ENCODE data around the gene JUND. TPM values are rescaled to one million over a fixed set of nuclear protein-coding genes. Genes with fewer than 3 reads are reported as not detected.

The JUND gene
- total RNA-seq, 1 donor from 2014 or later = 531 TPM

DNA sequence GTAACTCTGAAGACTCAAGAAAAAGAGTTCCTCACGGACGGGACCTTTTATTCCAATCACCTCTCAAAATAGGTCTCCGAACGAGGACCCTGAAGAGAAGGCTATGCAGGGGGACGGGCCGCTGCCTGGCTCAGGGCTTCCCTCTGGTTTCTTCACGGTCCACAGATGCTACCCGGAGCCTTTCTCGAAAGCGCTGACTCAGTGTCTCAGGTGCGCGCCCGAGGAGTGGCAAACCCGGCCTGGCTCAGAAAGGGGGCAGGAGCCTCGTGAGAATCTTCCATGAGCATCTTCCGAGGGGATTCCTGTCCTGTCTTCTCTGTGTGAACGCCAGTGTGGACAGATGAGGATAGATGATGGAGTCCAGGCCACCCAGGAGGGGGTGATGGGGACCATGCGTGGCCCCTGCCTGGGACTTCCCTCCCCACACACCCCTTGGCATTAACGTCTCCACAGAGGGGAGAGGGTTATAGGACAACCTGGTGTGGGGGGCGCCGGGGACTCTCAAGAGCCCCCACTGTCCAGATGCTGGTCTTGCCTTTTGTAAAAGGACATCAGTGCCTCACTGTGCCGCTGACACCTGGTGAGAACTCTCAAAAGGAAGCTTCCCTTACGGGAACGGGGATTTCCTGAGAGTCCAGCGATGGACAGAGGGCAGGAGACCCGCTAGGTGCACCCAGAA, 24.9 kb upstream of the JUND start:
- Histone ChIP-seq H3K27me3 (no peaks in the 10 kb centered on the region), H3K27ac (peak overlapping the region; percentile 98), H3K9me3 (no peaks in the 10 kb centered on the region), H3K36me3 (peaks cover 0 to 16% of the 10 kb centered on the region in 2 donors), H3K4me3 (no peak overlapping the region), H3K4me1 (peaks cover 51% of the 10 kb centered on the region)
- no peak for TF ChIP-seq POLR2AphosphoS5 (IDR thresholded peaks at IDR 0.05; ENCODE audit: insufficient read depth in 1 of 2, low read depth in 1 of 2)
- intact Hi-C loops (cut with DNase I) = no loop called here
- no peak for DNase-seq (ENCODE audit: extremely low spot score in 2 of 2)

- H3K27me3 ChIP-seq = no peaks in the 10 kb centered on the region
- H3K27ac ChIP-seq = peak overlapping the region; percentile 98
- peaks cover 0 to 8% of the 10 kb centered on the region in 2 donors for H3K36me3 ChIP-seq
- no peaks in the 10 kb centered on the region for H3K9me3 ChIP-seq
- no peak for DNase-seq (ENCODE audit: extremely low spot score in 2 of 2)
- H3K4me1 ChIP-seq = peaks cover 64% of the 10 kb centered on the region
- TF ChIP-seq POLR2AphosphoS5 (IDR thresholded peaks at IDR 0.05; ENCODE audit: insufficient read depth in 1 of 2, low read depth in 1 of 2) = peak; percentile 61 to 95
- TF ChIP-seq, protein P1, sequence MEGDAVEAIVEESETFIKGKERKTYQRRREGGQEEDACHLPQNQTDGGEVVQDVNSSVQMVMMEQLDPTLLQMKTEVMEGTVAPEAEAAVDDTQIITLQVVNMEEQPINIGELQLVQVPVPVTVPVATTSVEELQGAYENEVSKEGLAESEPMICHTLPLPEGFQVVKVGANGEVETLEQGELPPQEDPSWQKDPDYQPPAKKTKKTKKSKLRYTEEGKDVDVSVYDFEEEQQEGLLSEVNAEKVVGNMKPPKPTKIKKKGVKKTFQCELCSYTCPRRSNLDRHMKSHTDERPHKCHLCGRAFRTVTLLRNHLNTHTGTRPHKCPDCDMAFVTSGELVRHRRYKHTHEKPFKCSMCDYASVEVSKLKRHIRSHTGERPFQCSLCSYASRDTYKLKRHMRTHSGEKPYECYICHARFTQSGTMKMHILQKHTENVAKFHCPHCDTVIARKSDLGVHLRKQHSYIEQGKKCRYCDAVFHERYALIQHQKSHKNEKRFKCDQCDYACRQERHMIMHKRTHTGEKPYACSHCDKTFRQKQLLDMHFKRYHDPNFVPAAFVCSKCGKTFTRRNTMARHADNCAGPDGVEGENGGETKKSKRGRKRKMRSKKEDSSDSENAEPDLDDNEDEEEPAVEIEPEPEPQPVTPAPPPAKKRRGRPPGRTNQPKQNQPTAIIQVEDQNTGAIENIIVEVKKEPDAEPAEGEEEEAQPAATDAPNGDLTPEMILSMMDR (IDR thresholded peaks at IDR 0.05) = no peak
- TF ChIP-seq POLR2A (IDR thresholded peaks at IDR 0.05) = peak in 1 of 2 donors; percentile 74
- H3K4me3 ChIP-seq = peak overlapping the region; percentile 41 to 45
- intact Hi-C loops (cut with DNase I) = loop anchor here (2.0 kb wide), 1 partner anchor 24 kb away; the partner anchor contains the start of gene JUND
Measured at GRCh38 chr19:18304458-18305310, 23.3 kb upstream of the JUND start.

GRCh38 chr19:18304208-18304457, 22.7 kb upstream of the JUND start:
- no peak for DNase-seq (ENCODE audit: extremely low spot score in 2 of 2)
- H3K4me3 ChIP-seq = peak overlapping the region; percentile 41 to 45
- peak overlapping the region; percentile 98 for H3K27ac ChIP-seq
- H3K9me3 ChIP-seq = no peaks in the 10 kb centered on the region
- H3K27me3 ChIP-seq = no peaks in the 10 kb centered on the region
- intact Hi-C loops (cut with DNase I) = loop anchor here (2.0 kb wide), 1 partner anchor 23 kb away; the partner anchor contains the start of gene JUND
- peaks cover 0 to 4% of the 10 kb centered on the region in 2 donors for H3K36me3 ChIP-seq
- TF ChIP-seq, protein P1 (IDR thresholded peaks at IDR 0.05) = no peak
- TF ChIP-seq POLR2A (IDR thresholded peaks at IDR 0.05) (no peak), POLR2AphosphoS5 (IDR thresholded peaks at IDR 0.05; ENCODE audit: insufficient read depth in 1 of 2, low read depth in 1 of 2) (no peak)
- peaks cover 64% of the 10 kb centered on the region for H3K4me1 ChIP-seq

- intact Hi-C loops (cut with DNase I) = no loop called here
- Histone ChIP-seq H3K27me3 (no peaks in the 10 kb centered on the region), H3K9me3 (no peaks in the 10 kb centered on the region), H3K27ac (peak overlapping the region; percentile 98), H3K4me3 (no peak overlapping the region), H3K36me3 (no peaks in the 10 kb centered on the region), H3K4me1 (peaks cover 55% of the 10 kb centered on the region)
- TF ChIP-seq, protein P1 (IDR thresholded peaks at IDR 0.05) = no peak
- TF ChIP-seq POLR2A (IDR thresholded peaks at IDR 0.05) (no peak), POLR2AphosphoS5 (IDR thresholded peaks at IDR 0.05; ENCODE audit: insufficient read depth in 1 of 2, low read depth in 1 of 2) (no peak)
- no peak for DNase-seq (ENCODE audit: extremely low spot score in 2 of 2)
Measured at GRCh38 chr19:18301718-18302111, 20.3 kb upstream of the JUND start.

DNA sequence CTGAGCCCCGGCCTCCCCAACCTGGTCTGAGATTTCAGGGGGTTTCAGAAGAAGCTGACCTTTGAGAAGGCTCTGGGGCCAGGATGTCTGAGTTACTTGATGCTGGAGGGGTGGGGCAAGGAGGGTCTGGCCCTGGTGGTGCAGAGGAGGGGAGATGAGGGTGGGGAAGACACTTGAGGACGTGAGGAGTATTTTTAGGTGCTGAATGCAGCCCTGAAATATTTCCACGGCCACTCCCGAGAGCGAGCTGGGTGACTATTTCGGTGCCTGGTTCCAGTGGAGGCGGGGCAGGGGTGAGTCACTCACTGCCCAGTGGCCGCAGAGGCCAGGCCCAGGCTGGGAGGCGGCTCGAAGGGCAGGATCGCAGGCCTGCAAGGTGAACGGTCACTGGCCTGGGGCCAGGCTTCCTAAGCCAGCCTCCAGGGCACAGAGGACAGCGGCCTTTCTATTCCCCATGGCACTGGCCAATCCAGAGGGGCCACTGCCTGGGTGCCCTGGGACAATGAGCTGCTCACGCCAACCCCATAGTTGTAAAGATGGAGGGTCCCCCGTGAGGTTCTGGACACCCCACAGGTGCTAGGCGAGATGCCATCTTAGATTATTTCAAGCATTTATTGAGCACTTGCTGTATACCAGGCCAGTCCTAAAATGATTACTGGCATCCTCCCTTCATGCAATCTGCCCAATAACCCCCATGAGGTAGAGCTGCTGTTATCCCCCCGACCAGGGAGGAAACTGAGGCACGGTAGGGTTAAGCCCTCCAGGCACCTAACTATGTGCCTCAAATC, 19.7 kb upstream of the JUND start:
- no peak for DNase-seq (ENCODE audit: extremely low spot score in 2 of 2)
- TF ChIP-seq POLR2AphosphoS5 (IDR thresholded peaks at IDR 0.05; ENCODE audit: insufficient read depth in 1 of 2, low read depth in 1 of 2) (peak; percentile 46 to 74), POLR2A (IDR thresholded peaks at IDR 0.05) (no peak)
- Histone ChIP-seq H3K4me3 (no peak overlapping the region), H3K36me3 (no peaks in the 10 kb centered on the region), H3K9me3 (no peaks in the 10 kb centered on the region), H3K27ac (peak overlapping the region; percentile 98), H3K4me1 (peaks cover 49% of the 10 kb centered on the region), H3K27me3 (no peaks in the 10 kb centered on the region)
- intact Hi-C loops (cut with DNase I) = no loop called here
